GM12864 (cell line): ENCODE results near the gene WNT6.
A peak's percentile ranks its signal among the peaks of the same experiment; 100 is the strongest.

Experiments
- DNase-seq: peaks from one replicate; pipeline ENCODE4 v3.0.0-alpha.2; 2011; ENCODE audit warnings: low read depth
- H3K4me3 ChIP-seq: 2 replicates; pipeline ENCODE4 v1.5.1; 2011; ENCODE audit warnings: mild to moderate bottlenecking, low read depth, low read length, control low read depth
- CTCF ChIP-seq: IDR thresholded peaks from 2 replicates; pipeline ENCODE4 v1.5.1; 2011; ENCODE audit warnings: low read depth, mild to moderate bottlenecking, moderate library complexity, low read length, control low read depth, inconsistent platforms; ENCODE audit errors: missing control alignments

Gene WNT6

GRCh38 chr2:218861645-218862318 is 2.2 kb downstream of the WNT6 start:
- TF ChIP-seq CTCF, result no peak
- H3K4me3 ChIP-seq, result no peak overlapping the region
- DNase-seq, result no peak

GRCh38 chr2:218863021-218863520 is 3.5 kb downstream of the WNT6 start:
- no peak for TF ChIP-seq CTCF
- no peak overlapping the region for H3K4me3 ChIP-seq
- no peak for DNase-seq

GRCh38 chr2:218865396-218865795 is 5.8 kb downstream of the WNT6 start:
- DNase-seq, result no peak
- TF ChIP-seq CTCF, result no peak
- no peak overlapping the region for H3K4me3 ChIP-seq

GRCh38 chr2:218865999-218866398 is 6.4 kb downstream of the WNT6 start:
- H3K4me3 ChIP-seq, result no peak overlapping the region
- TF ChIP-seq CTCF, result peak; percentile 3
- DNase-seq, result no peak

- no peak overlapping the region for H3K4me3 ChIP-seq
- DNase-seq, result no peak
- TF ChIP-seq CTCF, result no peak
These were observed 8.3 kb downstream of the WNT6 start for GRCh38 chr2:218867900-218868299.

- TF ChIP-seq CTCF, result no peak
- DNase-seq, result no peak
- no peak overlapping the region for H3K4me3 ChIP-seq
These were observed 9.5 kb downstream of the WNT6 start for GRCh38 chr2:218869064-218869463.

GRCh38 chr2:218870984-218871344 is 11.4 kb downstream of the WNT6 start:
- TF ChIP-seq CTCF, result no peak
- no peak overlapping the region for H3K4me3 ChIP-seq
- DNase-seq, result no peak
